HEK293 (cell line): ENCODE measurements around the gene NATD1.

Experiments used
- CTCF ChIA-PET: fragments of 350-600 bp; formaldehyde crosslinking; extraction: SDS; loops from one replicate; lab custom pipeline; 2021; ENCODE audit warnings: antibody characterized with exemption; lab: Yijun Ruan, JAX
- POLR2A ChIA-PET: fragments of 300-600 bp; formaldehyde crosslinking; extraction: SDS; loops from one replicate; lab custom pipeline; 2020; ENCODE audit warnings: antibody characterized with exemption, inconsistent platforms; lab: Yijun Ruan, JAX
- H3K27ac ChIP-seq: fragments of 200-500 bp; sonication (Bioruptor generic); 2 replicates; pipeline ENCODE4 v1.5.1; 2014; ENCODE audit warnings: low read depth, low read length, control low read depth, inconsistent platforms; ENCODE audit errors: extremely low read depth
- H3K36me3 ChIP-seq, 2 experiments: fragments of 200-500 bp in 1 of 2; sonication (Bioruptor generic) in 1 of 2; 1 replicate in 1 of 2; 2 replicates in 1 of 2; pipeline ENCODE4 v1.5.1; 2014 to 2017; ENCODE audit warnings: inconsistent platforms in 2 of 2, low read length in 2 of 2; ENCODE audit not compliant: control insufficient read depth in 2 of 2, insufficient read depth in 1 of 2
- H3K4me1 ChIP-seq: fragments of 200-500 bp; sonication (Bioruptor generic); 2 replicates; pipeline ENCODE4 v1.5.1; 2014; ENCODE audit warnings: mild to moderate bottlenecking, low read length, inconsistent platforms; ENCODE audit not compliant: control insufficient read depth, insufficient read depth
- H3K4me3 ChIP-seq: 2 replicates; pipeline ENCODE4 v1.5.1; 2011; ENCODE audit warnings: low read depth, mild to moderate bottlenecking, control low read depth, low read length, moderate library complexity
- H3K9me3 ChIP-seq: fragments of 200-500 bp; sonication (Bioruptor generic); 2 replicates; pipeline ENCODE4 v1.5.1; 2014; ENCODE audit warnings: low read depth, low read length, inconsistent platforms; ENCODE audit not compliant: control insufficient read depth, insufficient read depth
- KLF10 ChIP-seq: fragments of 450-650 bp; IDR thresholded peaks from 2 replicates; pipeline ENCODE4 v1.5.1; 2018; ENCODE audit warnings: missing biosample characterization, mild to moderate bottlenecking, missing genetic modification characterization
- KLF16 ChIP-seq: fragments of 450-650 bp; formaldehyde crosslinking; IDR thresholded peaks from 2 replicates; pipeline ENCODE4 v1.5.1; 2017; ENCODE audit warnings: missing biosample characterization, missing genetic modification characterization
- KLF8 ChIP-seq: fragments of 450-650 bp; formaldehyde crosslinking; IDR thresholded peaks from 2 replicates; pipeline ENCODE4 v1.5.1; 2016; ENCODE audit warnings: missing biosample characterization, missing genetic modification characterization
- SETDB1 ChIP-seq: IDR thresholded peaks from one replicate; pipeline ENCODE4 v1.6.1; 2017; ENCODE audit warnings: mild to moderate bottlenecking, low read length, moderate library complexity, mixed read lengths; ENCODE audit not compliant: insufficient read length
- SP7 ChIP-seq: fragments of 450-650 bp; formaldehyde crosslinking; IDR thresholded peaks from 2 replicates; pipeline ENCODE4 v1.5.1; 2016; ENCODE audit warnings: missing biosample characterization, missing genetic modification characterization
- TCF7L2 ChIP-seq: IDR thresholded peaks from 2 replicates; pipeline ENCODE4 v1.6.1; 2011; ENCODE audit warnings: low read depth, mild to moderate bottlenecking, inconsistent platforms, low read length, moderate library complexity, borderline replicate concordance
- TRIM28 ChIP-seq: IDR thresholded peaks from 2 replicates; pipeline ENCODE4 v1.6.1; 2011; ENCODE audit warnings: low read length, control low read depth, borderline replicate concordance
- WT1 ChIP-seq: fragments of 450-650 bp; formaldehyde crosslinking; IDR thresholded peaks from 2 replicates; pipeline ENCODE4 v1.5.1; 2016; ENCODE audit warnings: missing biosample characterization, missing genetic modification characterization
- ZBTB48 ChIP-seq: fragments of 450-650 bp; formaldehyde crosslinking; IDR thresholded peaks from 2 replicates; pipeline ENCODE4 v1.5.1; 2016; ENCODE audit warnings: missing biosample characterization, missing genetic modification characterization
- ZNF324 ChIP-seq: fragments of 450-650 bp; formaldehyde crosslinking; IDR thresholded peaks from 2 replicates; pipeline ENCODE4 v1.5.1; 2016; ENCODE audit warnings: missing biosample characterization, missing genetic modification characterization
- ZNF394 ChIP-seq: fragments of 450-650 bp; formaldehyde crosslinking; IDR thresholded peaks from 2 replicates; pipeline ENCODE4 v1.5.1; 2016; ENCODE audit warnings: missing biosample characterization, missing genetic modification characterization, mild to moderate bottlenecking, moderate library complexity, borderline replicate concordance
- ZNF426 ChIP-seq: fragments of 450-650 bp; formaldehyde crosslinking; IDR thresholded peaks from 2 replicates; pipeline ENCODE4 v1.5.1; 2017; ENCODE audit warnings: missing biosample characterization, missing genetic modification characterization, mild to moderate bottlenecking, inconsistent platforms, moderate library complexity
- ZNF501 ChIP-seq: fragments of 450-650 bp; formaldehyde crosslinking; IDR thresholded peaks from 2 replicates; pipeline ENCODE4 v1.5.1; 2016; ENCODE audit warnings: missing biosample characterization, missing genetic modification characterization
- ZNF707 ChIP-seq: fragments of 450-650 bp; formaldehyde crosslinking; IDR thresholded peaks from 2 replicates; pipeline ENCODE4 v1.5.1; 2016; ENCODE audit warnings: missing biosample characterization, missing genetic modification characterization
- TF ChIP-seq, protein P1 (sequence below): fragments of 450-650 bp; formaldehyde crosslinking; IDR thresholded peaks from 2 replicates; pipeline ENCODE4 v1.5.1; 2016; ENCODE audit warnings: missing biosample characterization, missing genetic modification characterization
- TF ChIP-seq, protein P2 (sequence below): fragments of 450-650 bp; formaldehyde crosslinking; IDR thresholded peaks from 2 replicates; pipeline ENCODE4 v1.5.1; 2016; ENCODE audit warnings: missing biosample characterization, missing genetic modification characterization, low read depth
- TF ChIP-seq, protein P3 (sequence below): fragments of 450-650 bp; IDR thresholded peaks from 2 replicates; pipeline ENCODE4 v1.5.1; 2018; ENCODE audit warnings: missing biosample characterization, mild to moderate bottlenecking, missing genetic modification characterization
- TF ChIP-seq, protein P4 (sequence below): fragments of 450-650 bp; formaldehyde crosslinking; IDR thresholded peaks from 2 replicates; pipeline ENCODE4 v1.5.1; 2016; ENCODE audit warnings: missing biosample characterization, missing genetic modification characterization
- TF ChIP-seq, protein P5 (sequence below): fragments of 450-650 bp; formaldehyde crosslinking; IDR thresholded peaks from 2 replicates; pipeline ENCODE4 v1.5.1; 2016; ENCODE audit warnings: missing biosample characterization, missing genetic modification characterization
- TF ChIP-seq, protein P6 (sequence below): fragments of 450-650 bp; formaldehyde crosslinking; IDR thresholded peaks from 2 replicates; pipeline ENCODE4 v1.5.1; 2016; ENCODE audit warnings: missing biosample characterization, missing genetic modification characterization
- TF ChIP-seq, protein P7 (sequence below): fragments of 450-650 bp; formaldehyde crosslinking; IDR thresholded peaks from 2 replicates; pipeline ENCODE4 v1.5.1; 2017; ENCODE audit warnings: missing biosample characterization, missing genetic modification characterization
- TF ChIP-seq, protein P8 (sequence below): fragments of 450-650 bp; formaldehyde crosslinking; IDR thresholded peaks from 2 replicates; pipeline ENCODE4 v1.5.1; 2016; ENCODE audit warnings: missing biosample characterization, missing genetic modification characterization

NATD1 gene

DNA sequence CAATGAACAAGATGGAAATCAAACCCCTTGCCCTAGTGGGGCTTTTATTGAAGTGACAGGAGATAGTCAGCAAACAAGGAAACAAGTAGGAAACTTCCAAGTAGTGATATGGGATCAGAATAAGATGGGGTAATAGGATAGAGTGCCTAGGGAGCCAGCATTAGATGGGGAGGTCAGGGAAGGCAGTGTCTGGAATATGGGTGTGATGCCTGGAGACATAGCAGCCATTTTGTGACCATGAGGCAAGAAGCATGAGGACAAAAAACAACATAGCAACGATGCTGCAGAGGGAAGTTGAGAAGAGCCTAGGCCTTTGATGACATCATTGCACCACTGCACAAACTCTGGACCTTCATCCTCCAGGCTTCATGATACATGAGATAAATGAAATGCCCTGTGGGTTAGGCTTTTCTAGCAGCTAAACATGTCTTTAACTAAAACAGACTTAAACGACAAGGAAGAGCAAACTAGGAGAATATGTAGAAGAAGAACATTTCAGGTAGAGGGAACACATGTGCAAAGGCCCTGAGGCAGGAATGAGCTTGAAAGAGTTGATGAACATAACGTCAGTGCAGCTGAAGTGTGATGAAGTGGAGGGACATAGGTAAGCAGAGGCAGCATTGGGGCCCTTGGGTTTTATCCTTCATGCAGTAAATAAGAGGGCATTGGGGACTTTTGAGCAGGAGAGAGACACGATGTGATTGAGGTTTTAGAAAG, 21.0 kb downstream of the NATD1 start (continued):
- TF ChIP-seq, protein P1, sequence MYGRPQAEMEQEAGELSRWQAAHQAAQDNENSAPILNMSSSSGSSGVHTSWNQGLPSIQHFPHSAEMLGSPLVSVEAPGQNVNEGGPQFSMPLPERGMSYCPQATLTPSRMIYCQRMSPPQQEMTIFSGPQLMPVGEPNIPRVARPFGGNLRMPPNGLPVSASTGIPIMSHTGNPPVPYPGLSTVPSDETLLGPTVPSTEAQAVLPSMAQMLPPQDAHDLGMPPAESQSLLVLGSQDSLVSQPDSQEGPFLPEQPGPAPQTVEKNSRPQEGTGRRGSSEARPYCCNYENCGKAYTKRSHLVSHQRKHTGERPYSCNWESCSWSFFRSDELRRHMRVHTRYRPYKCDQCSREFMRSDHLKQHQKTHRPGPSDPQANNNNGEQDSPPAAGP (tag by site-specific recombination) = peak; percentile 39; the same call in 1 of the 2 replicates
- TF ChIP-seq, protein P2, sequence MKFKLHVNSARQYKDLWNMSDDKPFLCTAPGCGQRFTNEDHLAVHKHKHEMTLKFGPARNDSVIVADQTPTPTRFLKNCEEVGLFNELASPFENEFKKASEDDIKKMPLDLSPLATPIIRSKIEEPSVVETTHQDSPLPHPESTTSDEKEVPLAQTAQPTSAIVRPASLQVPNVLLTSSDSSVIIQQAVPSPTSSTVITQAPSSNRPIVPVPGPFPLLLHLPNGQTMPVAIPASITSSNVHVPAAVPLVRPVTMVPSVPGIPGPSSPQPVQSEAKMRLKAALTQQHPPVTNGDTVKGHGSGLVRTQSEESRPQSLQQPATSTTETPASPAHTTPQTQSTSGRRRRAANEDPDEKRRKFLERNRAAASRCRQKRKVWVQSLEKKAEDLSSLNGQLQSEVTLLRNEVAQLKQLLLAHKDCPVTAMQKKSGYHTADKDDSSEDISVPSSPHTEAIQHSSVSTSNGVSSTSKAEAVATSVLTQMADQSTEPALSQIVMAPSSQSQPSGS (tag by site-specific recombination) = 0 out of 2 replicates have a peak, but pooled peaks have one; percentile 21
- peak; percentile 70 for TF ChIP-seq KLF8
- TF ChIP-seq KLF16 = 0 out of 2 replicates have a peak, but pooled peaks have one; percentile 22
- no peak for TF ChIP-seq ZNF394 (tag by site-specific recombination)
- TF ChIP-seq WT1 (tag by site-specific recombination) = no peak
- TF ChIP-seq ZNF501 = 0 out of 2 replicates have a peak, but pooled peaks have one; percentile 34
- TF ChIP-seq SP7 (tag by site-specific recombination) = peak; percentile 62
- peak; percentile 83 for TF ChIP-seq TRIM28
- TF ChIP-seq ZNF426 (tag by site-specific recombination) = no peak
- TF ChIP-seq, protein P3, sequence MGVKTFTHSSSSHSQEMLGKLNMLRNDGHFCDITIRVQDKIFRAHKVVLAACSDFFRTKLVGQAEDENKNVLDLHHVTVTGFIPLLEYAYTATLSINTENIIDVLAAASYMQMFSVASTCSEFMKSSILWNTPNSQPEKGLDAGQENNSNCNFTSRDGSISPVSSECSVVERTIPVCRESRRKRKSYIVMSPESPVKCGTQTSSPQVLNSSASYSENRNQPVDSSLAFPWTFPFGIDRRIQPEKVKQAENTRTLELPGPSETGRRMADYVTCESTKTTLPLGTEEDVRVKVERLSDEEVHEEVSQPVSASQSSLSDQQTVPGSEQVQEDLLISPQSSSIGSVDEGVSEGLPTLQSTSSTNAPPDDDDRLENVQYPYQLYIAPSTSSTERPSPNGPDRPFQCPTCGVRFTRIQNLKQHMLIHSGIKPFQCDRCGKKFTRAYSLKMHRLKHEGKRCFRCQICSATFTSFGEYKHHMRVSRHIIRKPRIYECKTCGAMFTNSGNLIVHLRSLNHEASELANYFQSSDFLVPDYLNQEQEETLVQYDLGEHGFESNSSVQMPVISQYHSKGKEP = no peak
- TF ChIP-seq, protein P4, sequence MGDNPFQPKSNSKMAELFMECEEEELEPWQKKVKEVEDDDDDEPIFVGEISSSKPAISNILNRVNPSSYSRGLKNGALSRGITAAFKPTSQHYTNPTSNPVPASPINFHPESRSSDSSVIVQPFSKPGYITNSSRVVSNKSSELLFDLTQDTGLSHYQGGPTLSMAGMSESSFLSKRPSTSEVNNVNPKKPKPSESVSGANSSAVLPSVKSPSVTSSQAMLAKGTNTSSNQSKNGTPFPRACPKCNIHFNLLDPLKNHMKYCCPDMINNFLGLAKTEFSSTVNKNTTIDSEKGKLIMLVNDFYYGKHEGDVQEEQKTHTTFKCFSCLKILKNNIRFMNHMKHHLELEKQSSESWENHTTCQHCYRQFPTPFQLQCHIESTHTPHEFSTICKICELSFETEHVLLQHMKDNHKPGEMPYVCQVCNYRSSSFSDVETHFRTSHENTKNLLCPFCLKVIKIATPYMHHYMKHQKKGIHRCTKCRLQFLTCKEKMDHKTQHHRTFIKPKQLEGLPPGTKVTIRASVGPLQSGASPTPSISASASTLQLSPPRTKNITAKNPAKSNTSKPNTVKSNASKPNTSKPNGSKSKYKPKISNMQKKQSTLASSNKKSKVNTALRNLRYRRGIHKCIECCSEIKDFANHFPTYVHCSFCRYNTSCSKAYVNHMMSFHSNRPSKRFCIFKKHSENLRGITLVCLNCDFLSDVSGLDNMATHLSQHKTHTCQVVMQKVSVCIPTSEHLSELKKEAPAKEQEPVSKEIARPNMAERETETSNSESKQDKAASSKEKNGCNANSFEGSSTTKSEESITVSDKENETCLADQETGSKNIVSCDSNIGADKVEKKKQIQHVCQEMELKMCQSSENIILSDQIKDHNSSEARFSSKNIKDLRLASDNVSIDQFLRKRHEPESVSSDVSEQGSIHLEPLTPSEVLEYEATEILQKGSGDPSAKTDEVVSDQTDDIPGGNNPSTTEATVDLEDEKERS = peak; percentile 100
- TF ChIP-seq ZNF707 (tag by site-specific recombination) = no peak
- TF ChIP-seq ZBTB48 (tag by site-specific recombination) = no peak
- peak; percentile 86 for TF ChIP-seq SETDB1
- TF ChIP-seq, protein P5, sequence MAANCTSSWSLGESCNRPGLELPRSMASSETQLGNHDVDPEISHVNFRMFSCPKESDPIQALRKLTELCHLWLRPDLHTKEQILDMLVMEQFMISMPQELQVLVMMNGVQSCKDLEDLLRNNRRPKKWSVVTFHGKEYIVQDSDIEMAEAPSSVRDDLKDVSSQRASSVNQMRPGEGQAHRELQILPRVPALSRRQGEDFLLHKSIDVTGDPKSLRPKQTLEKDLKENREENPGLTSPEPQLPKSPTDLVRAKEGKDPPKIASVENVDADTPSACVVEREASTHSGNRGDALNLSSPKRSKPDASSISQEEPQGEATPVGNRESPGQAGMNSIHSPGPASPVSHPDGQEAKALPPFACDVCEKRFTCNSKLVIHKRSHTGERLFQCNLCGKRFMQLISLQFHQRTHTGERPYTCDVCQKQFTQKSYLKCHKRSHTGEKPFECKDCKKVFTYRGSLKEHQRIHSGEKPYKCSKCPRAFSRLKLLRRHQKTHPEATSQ (tag by site-specific recombination) = peak; percentile 75; the same call in 1 of the 2 replicates
- TF ChIP-seq ZNF324 (tag by site-specific recombination) = 0 out of 2 replicates have a peak, but pooled peaks have one; percentile 54
- TF ChIP-seq KLF10 (tag by site-specific recombination) = no peak
- TF ChIP-seq, all 188 proteins: peak for 16

DNA sequence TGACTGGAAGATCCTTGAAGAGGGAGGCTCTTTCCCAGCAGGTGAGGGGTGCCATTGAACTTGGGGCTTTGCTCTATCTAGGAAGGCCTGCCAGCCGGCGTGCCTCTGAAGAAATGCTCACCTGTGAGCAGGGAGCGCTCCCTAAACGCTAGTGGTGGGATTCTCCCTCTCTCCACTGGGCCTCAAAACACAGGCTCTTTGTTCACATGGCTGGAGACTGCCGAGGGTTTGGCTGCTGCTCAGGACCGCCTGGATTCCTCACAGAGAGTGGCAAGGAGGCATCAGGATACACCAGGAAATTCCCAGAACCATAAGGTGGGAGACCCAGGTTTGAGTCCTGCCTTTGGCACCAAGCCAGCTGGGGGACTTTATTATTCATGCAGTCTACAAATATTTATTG, 21.7 kb downstream of the NATD1 start:
- ChIA-PET POLR2A (no interaction called here), CTCF (interaction anchor here (1.9 kb wide), 1 partner anchor 9 kb away, joined by 6 read pairs; no protein-coding TSS in a partner anchor)
- Histone ChIP-seq H3K9me3 (no peaks in the 10 kb centered on the region), H3K4me1 (no peaks in the 10 kb centered on the region), H3K27ac (no peak overlapping the region), H3K4me3 (no peak overlapping the region), H3K36me3 (no peaks in the 10 kb centered on the region)
- TF ChIP-seq, protein P6, sequence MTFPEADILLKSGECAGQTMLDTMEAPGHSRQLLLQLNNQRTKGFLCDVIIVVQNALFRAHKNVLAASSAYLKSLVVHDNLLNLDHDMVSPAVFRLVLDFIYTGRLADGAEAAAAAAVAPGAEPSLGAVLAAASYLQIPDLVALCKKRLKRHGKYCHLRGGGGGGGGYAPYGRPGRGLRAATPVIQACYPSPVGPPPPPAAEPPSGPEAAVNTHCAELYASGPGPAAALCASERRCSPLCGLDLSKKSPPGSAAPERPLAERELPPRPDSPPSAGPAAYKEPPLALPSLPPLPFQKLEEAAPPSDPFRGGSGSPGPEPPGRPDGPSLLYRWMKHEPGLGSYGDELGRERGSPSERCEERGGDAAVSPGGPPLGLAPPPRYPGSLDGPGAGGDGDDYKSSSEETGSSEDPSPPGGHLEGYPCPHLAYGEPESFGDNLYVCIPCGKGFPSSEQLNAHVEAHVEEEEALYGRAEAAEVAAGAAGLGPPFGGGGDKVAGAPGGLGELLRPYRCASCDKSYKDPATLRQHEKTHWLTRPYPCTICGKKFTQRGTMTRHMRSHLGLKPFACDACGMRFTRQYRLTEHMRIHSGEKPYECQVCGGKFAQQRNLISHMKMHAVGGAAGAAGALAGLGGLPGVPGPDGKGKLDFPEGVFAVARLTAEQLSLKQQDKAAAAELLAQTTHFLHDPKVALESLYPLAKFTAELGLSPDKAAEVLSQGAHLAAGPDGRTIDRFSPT (tag by site-specific recombination) = no peak
- TF ChIP-seq TCF7L2 (no peak), ZBTB48 (tag by site-specific recombination) (no peak)
- TF ChIP-seq, protein P7, sequence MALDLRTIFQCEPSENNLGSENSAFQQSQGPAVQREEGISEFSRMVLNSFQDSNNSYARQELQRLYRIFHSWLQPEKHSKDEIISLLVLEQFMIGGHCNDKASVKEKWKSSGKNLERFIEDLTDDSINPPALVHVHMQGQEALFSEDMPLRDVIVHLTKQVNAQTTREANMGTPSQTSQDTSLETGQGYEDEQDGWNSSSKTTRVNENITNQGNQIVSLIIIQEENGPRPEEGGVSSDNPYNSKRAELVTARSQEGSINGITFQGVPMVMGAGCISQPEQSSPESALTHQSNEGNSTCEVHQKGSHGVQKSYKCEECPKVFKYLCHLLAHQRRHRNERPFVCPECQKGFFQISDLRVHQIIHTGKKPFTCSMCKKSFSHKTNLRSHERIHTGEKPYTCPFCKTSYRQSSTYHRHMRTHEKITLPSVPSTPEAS (tag by site-specific recombination) = no peak
- TF ChIP-seq, protein P8, sequence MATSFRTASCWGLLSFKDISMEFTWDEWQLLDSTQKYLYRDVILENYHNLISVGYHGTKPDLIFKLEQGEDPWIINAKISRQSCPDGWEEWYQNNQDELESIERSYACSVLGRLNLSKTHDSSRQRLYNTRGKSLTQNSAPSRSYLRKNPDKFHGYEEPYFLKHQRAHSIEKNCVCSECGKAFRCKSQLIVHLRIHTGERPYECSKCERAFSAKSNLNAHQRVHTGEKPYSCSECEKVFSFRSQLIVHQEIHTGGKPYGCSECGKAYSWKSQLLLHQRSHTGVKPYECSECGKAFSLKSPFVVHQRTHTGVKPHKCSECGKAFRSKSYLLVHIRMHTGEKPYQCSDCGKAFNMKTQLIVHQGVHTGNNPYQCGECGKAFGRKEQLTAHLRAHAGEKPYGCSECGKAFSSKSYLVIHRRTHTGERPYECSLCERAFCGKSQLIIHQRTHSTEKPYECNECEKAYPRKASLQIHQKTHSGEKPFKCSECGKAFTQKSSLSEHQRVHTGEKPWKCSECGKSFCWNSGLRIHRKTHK (tag by site-specific recombination) = no peak
